Right hindlimb (tissue), 1 donor: ENCODE data around the gene RUNX2.

Experiments used
- DNase-seq: peaks from one replicate; pipeline ENCODE4 v3.0.0-alpha.2; 2018

Gene RUNX2

DNA sequence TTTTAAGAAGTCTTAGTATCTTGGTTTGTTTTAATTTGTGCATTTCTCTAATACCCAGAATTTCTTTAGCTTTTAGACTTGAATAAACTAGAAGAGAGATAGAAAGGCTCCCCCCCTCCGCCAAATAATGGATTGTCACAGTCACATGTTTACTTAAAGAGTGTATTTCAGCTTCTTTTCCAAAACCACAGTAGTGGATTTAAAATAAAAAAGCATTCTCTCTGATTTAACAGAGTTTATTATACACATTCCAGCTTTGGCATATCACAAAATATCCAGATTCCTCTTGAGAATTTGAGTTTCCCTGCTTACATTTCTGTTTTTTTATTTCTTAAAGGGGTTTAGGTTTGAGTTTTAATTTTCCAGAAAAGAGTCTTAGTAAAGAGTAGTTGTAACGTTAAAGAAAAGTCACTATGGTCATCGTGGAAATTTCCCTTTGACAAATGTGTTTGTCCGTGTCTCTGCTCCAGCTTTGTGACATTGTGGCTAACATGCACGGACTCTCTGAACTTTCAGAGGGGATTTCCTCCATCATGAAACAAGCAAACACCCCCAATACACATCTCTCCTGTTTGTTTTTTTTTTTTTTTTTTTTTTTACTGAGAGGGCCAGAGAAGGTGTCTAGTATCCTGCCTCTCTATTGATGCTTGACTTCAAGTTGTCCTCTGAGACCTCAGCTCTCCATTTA is 163.1 kb downstream of the RUNX2 start:
- DNase-seq: no peak

DNA sequence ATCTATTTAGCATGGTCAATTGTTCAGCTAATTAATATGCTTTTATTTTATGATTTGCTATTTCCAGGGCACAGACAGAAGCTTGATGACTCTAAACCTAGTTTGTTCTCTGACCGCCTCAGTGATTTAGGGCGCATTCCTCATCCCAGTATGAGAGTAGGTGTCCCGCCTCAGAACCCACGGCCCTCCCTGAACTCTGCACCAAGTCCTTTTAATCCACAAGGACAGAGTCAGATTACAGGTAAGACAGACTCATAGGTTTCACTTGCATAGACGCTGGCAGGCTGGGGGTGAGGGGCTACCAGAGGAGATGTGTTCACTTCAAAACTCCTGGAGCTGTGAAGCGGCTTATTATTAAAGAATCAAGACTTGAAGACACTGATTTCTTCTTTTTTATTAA is 163.7 kb downstream of the RUNX2 start:
- DNase-seq: no peak

DNA sequence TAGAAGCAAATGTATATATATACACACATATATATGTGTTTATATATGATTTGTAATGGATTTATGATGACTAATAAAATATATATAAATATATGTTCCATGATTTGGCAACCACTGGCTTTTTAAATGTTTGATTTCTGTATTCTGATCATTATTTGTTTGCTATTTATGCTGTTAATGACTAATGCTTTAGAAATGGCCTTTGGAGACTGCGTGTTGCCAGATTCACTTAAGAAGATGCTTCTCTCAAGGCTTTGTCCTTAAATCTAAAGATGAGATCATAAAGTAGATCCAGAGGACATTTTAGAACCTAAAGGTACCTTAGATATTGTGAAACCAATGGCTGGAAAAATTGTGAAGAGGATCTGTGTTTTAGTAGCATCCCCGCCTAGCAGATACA is 165.6 kb downstream of the RUNX2 start:
- no peak for DNase-seq

DNA sequence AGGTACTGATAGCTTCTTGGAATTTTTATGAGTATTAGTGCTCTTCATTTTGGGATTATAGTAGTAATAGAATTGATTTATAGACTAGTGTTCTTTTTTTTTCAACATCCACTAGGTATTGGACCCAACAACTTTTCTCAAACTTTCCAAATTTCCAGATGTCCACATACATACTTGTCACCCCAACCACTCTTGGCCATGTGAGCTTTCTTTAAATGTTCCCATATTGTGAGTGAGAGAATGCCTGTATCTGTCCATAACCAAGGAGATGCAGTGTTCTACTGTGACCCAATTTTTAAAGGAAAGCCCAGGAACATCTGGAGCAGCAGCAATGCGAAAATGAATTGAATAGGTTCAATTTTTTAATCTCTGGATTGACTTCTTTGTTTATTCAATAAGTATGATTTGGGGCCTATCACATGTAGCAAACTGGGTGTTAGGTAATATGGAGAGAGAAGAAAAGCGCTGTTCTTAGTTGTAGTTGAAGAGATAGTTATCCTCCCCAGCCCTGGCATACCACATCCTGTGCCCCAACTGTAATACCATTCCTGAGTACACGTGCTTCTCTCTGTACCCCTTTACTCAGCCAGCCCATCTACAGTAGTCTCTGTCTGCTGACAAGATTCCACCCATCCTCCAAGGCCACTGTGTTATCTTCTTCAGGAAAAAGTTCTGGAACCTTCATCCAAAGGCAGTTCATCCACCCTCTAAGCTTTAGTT is 166.4 kb downstream of the RUNX2 start:
- no peak for DNase-seq

- no peak for DNase-seq
Measured at GRCh38 chr6:45495429-45496084, 167.4 kb downstream of the RUNX2 start.

DNA sequence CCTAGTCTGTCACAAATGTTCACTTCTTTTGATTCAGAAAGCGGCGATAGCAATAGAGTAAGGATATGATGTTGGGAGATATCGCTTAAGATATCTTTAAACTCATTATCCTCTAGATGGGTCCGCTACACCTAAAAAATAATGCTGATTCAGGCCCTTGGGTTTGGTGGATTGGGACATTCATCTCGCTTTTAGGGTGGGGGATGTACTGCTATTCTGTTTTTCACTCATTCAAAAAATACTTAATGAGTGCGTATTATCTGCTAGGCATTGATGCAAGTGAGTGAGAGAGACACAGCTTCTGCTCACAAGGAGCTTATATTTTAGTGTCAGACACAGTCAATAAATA is 167.9 kb downstream of the RUNX2 start:
- no peak for DNase-seq

DNA sequence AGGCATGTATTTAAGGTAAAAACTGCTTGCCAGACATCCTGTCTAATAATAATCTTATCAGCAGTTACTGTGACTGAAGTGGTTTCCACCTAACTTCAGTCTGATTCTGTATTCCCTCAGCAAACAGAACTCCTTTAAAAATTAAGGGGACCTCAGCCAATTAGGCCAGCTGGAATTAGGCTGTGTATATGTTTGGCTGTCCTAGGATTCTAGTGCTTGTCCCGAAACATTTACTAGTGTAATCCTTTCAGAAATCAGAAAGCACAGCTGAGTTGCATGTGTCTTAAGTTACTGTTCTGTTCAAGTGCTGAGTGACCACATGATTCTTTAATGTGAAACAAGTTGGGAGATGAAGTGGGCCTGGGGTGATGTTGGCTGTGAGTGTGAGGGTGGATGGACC is 170.5 kb downstream of the RUNX2 start:
- no peak for DNase-seq

DNA sequence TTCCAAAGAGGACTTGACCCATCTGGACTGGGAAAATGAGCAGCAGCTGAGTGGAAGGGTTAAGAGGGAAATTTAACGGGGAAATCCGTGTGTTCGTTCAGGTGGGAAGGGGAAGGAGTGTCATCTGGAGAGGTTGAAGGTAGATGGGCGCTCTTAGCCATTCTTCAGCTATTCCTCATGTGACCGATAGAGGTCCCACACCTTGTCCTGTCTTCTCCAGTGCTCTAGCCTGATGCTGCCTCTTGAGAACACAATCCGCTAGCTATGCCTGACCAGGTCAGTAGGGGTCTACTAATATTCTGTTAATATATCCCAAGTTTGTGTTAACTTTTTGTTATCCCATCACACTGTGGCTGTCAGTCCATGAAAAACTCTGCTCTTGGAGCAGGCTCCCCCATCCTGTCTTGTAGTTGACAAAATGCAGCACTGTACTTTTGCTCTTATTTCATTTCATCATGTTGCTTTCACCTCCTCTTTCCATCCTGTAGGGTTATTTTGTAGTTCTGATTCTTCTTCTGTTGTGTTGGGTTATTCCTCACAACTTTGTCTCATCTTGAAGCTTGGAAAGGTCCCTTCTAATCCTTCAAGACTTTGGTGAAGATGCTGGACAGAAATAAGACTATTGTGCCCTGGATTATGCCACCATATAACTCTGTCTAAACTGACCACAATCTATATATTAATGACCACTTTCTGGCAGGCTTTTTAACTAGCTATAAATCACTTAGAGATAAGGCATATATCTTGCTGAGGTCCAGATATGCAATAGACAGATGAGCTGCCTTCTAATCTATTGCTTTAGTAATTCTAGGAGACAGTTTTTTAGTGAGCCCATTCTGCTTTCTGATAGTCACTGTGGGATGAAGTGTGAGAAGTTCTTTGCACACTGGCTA is 173.0 kb downstream of the RUNX2 start:
- no peak for DNase-seq

DNA sequence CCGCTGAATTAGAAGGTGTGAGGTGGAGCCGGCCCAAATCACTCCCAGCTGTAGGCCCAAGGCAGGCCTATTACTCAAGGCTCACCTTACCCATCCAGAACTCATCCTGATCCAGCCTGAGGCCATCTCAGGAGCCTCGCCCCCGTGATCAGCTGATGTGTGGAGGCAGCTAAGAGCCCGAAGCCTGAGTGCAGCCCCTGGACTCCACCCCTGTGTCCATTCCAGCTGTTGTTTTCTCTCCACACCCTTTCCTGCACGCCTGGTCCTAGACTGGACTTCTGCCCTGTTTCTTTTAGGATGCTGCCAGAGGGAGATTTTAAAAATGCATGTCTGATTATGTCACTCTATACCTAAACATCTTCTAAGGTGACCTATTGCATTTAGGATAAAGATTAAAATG is 174.3 kb downstream of the RUNX2 start:
- DNase-seq: no peak

DNA sequence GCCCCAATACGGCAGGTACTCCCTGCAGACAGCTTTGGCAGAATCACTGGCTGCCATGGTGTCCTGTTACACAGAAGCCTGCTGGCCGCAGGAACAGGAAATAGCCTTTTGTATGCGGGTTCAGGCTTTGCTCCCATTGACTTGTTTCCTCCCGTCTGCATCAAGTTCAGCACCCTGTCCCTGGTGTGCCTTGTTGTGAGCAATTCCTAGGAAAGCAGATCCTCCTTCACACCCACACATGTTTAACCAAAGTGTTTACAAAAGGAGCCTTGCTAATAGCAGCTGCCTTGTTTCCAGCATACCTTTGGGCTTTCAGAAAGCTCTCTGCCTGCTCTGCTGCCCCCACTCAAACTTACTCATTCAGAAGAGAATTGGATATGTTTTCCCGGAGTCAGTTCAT is 176.8 kb downstream of the RUNX2 start:
- no peak for DNase-seq

DNA sequence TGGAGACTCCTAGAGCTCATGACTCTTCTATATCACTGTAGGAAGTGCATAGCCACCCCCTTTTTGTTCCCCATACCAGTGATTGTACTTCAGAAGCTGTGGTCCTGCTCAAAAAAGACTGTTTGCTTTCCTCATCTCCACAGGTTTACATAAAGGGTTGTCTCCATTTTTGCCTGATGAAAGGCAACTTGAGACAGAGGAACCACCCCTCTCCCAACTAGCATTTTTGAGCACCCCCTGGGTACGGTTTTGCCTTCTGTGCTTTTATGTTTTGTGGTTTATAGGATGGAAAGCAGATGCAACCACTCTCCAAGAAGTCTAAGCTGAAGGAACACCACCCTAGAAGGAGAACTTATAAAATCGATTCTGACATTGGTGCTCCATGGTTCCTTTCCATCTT is 177.3 kb downstream of the RUNX2 start:
- no peak for DNase-seq

DNA sequence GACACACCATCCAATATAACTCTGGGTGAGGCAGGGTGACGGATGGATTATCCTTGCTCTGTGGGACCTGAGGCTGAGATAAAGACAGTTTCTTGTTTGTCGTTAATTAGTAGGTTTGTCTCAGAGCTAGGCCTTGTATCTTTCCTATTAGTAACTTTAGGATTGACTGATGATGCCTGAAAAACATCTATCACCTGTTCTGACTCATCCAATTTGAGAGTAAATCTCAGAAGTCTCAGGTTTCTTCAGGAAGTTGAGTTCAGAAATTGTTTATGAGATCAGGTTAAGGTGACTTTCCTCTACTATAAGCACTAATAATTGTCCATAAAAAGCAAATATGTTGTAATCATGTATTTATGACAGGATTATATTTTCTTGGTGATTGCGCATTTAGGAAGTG is 179.1 kb downstream of the RUNX2 start:
- DNase-seq: no peak

GRCh38 chr6:45509426-45509825 is 181.3 kb downstream of the RUNX2 start:
- DNase-seq: no peak

- no peak for DNase-seq
Measured at GRCh38 chr6:45512717-45513116, 184.6 kb downstream of the RUNX2 start.

DNA sequence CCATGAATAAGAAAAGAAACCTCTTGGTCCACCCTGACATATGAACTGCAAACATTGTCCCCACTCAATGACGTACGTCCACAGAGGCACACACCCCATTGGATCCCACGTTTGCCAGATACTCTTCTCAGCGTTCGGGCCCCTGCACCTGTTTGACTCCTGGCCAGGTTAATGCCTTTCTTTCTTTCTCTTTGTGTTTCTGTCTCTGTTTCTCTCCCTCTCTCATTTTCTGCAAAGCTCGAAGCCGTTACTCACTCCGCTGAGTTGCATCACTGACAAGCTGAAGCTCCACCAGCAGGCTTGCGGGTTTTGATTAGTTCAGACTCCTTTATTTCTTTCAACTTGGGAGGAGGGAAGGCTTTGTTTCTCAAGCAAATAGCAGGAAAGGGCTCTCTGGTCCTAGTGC is 185.1 kb downstream of the RUNX2 start:
- no peak for DNase-seq

GRCh38 chr6:45513843-45514242 is 185.7 kb downstream of the RUNX2 start:
- no peak for DNase-seq

DNA sequence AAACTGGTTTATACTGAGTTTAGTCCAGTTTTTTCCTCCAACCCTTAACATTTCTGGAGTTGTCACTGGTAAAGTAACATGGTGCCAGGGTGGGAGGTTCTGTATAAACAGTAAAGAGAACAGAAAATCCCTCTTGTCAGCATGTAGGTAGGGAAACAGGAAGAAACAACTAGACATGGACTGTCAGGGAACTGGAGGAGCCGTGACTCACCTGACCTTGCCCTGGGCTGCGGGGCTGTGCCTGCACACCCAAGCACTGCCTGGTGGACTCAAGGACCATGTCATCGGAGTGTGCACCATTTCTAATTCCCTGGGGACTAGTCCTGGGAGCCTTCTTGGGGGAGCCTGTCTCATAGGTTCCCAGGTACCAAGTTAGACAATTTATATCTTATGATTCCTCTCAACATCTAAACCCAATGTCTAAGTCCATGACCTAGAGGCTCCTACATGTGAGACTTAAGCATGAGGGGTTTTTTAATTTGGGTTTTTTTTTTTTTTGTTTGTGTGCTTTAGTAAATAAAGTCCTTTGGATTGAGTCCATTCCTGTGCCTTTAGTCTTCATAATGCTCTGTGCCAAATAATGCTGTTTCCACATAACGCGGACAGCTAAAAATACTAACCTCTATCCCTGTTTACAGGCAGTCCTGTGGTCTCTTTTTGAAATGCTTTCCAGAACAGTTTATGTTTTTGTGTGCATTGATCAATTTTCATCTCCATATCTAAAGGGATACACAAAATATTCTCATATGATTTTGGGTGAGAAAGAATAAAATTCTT is 186.5 kb downstream of the RUNX2 start:
- DNase-seq: no peak

GRCh38 chr6:45518013-45518720 is 190.0 kb downstream of the RUNX2 start:
- DNase-seq: no peak

DNA sequence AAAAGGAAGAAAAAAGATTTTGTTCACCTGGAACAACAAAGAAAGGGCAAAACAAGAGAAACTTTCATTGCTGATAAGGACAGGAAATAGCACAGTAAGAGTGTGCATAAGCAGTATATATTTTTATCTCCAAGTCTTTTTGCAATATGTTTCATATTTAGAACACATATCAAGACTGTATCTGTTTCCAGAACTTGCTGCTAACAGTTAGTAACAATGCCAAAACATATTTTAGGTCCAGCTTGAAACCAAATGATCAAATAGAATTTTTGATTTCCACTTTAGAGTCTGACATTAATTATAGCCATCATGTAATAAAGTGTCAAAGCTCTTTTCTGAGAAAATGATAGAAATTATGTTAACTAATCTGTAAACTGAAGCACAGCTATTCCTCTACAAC is 193.1 kb downstream of the RUNX2 start:
- DNase-seq: no peak

GRCh38 chr6:45522486-45522885 is 194.4 kb downstream of the RUNX2 start:
- DNase-seq: no peak

- no peak for DNase-seq
Measured at GRCh38 chr6:45527210-45527609, 199.1 kb downstream of the RUNX2 start.
